Transverse colon (tissue), 4 donors: ENCODE measurements around the gene STK39. TPM values are rescaled to one million over a fixed set of nuclear protein-coding genes. Genes with fewer than 3 reads are reported as not detected.

ENCODE experiments used
- DNase-seq: peaks from one replicate; pipeline ENCODE4 v3.0.0-alpha.2; 2019
- H3K27ac ChIP-seq, 4 donors: fragments of 200-600 bp; sonication (generic); 2 replicates each; pipeline ENCODE4 v1.5.1; 2016 to 2018; ENCODE audit warnings: inconsistent platforms in 4 of 4
- H3K27me3 ChIP-seq: fragments of 200-600 bp; sonication (generic); 2 replicates; pipeline ENCODE4 v1.5.1; 2017; ENCODE audit warnings: inconsistent platforms
- H3K36me3 ChIP-seq, 4 donors: fragments of 200-600 bp; sonication (generic); 2 replicates each; pipeline ENCODE4 v1.5.1; 2017 to 2019; ENCODE audit warnings: inconsistent platforms in 4 of 4
- H3K4me1 ChIP-seq, 4 donors: fragments of 200-600 bp; sonication (generic); 2 replicates each; pipeline ENCODE4 v1.5.1; 2017 to 2020; ENCODE audit warnings: inconsistent platforms in 4 of 4
- H3K4me3 ChIP-seq, 4 donors: fragments of 200-600 bp; sonication (generic); 1 replicate in 1 of 4; 2 replicates in 3 of 4; pipeline versions ENCODE4 v1.5.1 to v1.6.1; 2017 to 2019; ENCODE audit warnings: inconsistent platforms in 4 of 4
- H3K9me3 ChIP-seq, 2 donors: fragments of 200-600 bp; sonication (generic); 2 replicates each; pipeline ENCODE4 v1.5.1; 2017 to 2019; ENCODE audit warnings: inconsistent platforms in 2 of 2
- EP300 ChIP-seq: sonication (generic); formaldehyde crosslinking; IDR thresholded peaks from one replicate; pipeline ENCODE4 v1.6.1; 2017; ENCODE audit warnings: antibody characterized with exemption, low read depth
- POLR2A ChIP-seq: fragments of 450-650 bp; IDR thresholded peaks from one replicate; pipeline ENCODE4 v1.6.1; 2016; ENCODE audit warnings: antibody characterized with exemption, mild to moderate bottlenecking, moderate library complexity
- POLR2AphosphoS5 ChIP-seq, 3 donors: sonication (generic); formaldehyde crosslinking; IDR thresholded peaks; one replicate each; pipeline ENCODE4 v1.6.1; 2016; ENCODE audit warnings: antibody characterized with exemption in 3 of 3
- whole genome bisulfite sequencing, 2 donors: methylation state at CpG; one replicate each; pipeline ENCODE4 v1.1.5; 2018; ENCODE audit warnings: low coverage in 1 of 2; 5-methylcytosine and 5-hydroxymethylcytosine counted together
- in situ Hi-C, 4 donors: fragments of 200-750 bp; cut with MboI; loops; one replicate each; pipeline versions ENCODE4 v1.15.0 to v1.15.1; 2017; ENCODE audit warnings: low sequenced_read_pairs in 3 of 4, low pct_ligation_motif_present in 1 of 4, low pct_unique_long_range_greater_than_20kb in 1 of 4
- intact Hi-C: fragments of 100-400 bp; cut with DNase I; formaldehyde crosslinking; loops from one replicate; pipeline ENCODE4 v1.15.1; 2023; ENCODE audit warnings: low total_unique reads
- total RNA-seq, 4 donors: library from RNA; depleted of rRNA; stranded (reverse); fragments of >200 nt; gene quantifications; one replicate each; pipeline ENCODE4 v1.1.0, GENCODE V29; 2016
- TF ChIP-seq, protein P1 (sequence below), 5 experiments: fragments of 200-600 bp in 3 of 5; fragments of 450-650 bp in 2 of 5; sonication (generic) in 3 of 5; IDR thresholded peaks; 1 replicate in 2 of 5; 2 replicates in 3 of 5; pipeline ENCODE4 v1.5.1; 2016 to 2017; ENCODE audit warnings: antibody characterized with exemption in 5 of 5, inconsistent platforms in 3 of 5, mild to moderate bottlenecking in 2 of 5, moderate library complexity in 1 of 5

STK39 gene
- total RNA-seq, 4 donors from 2014 or later = 30.6 to 46.1 (median 36.7) TPM

DNA sequence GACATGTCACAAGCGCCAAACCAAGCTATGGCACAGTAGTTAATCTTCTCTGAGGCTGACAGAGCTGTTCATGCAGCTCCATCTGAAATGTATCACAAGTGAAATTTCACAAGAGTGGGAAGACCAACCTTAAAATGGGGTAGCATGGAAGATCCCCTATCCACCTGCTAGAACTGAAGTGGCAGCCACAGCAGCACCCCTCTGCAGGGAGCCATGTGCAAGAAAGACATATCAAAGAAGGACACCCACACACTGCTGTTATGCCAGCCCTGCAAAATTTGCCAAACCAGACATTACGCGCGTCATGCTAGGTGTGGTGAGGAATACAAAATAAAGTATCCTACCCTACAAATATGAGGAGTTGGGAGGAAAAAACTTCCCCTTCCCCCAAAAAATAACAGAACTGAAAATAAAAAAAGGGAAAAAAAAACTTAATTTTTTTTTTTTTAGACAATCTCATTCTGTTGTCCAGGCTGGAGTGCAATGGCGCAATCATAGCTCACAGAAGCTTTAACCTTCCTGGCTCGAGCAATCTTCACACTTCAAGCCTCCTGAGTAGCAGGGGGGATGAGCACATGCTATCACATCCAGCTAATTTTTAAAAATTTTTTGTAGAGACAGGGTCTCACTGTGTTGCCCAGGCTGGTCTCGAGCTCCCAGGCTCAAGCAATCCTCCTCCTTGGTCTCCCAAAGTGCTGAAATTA is 76.2 kb downstream of the STK39 start:
- Histone ChIP-seq H3K4me1 (no peaks in the 10 kb centered on the region), H3K9me3 (no peaks in the 10 kb centered on the region), H3K27me3 (no peaks in the 10 kb centered on the region), H3K36me3 (no peaks in the 10 kb centered on the region), H3K4me3 (no peak overlapping the region), H3K27ac (no peak overlapping the region)
- no peak for TF ChIP-seq POLR2A
- TF ChIP-seq, protein P1, sequence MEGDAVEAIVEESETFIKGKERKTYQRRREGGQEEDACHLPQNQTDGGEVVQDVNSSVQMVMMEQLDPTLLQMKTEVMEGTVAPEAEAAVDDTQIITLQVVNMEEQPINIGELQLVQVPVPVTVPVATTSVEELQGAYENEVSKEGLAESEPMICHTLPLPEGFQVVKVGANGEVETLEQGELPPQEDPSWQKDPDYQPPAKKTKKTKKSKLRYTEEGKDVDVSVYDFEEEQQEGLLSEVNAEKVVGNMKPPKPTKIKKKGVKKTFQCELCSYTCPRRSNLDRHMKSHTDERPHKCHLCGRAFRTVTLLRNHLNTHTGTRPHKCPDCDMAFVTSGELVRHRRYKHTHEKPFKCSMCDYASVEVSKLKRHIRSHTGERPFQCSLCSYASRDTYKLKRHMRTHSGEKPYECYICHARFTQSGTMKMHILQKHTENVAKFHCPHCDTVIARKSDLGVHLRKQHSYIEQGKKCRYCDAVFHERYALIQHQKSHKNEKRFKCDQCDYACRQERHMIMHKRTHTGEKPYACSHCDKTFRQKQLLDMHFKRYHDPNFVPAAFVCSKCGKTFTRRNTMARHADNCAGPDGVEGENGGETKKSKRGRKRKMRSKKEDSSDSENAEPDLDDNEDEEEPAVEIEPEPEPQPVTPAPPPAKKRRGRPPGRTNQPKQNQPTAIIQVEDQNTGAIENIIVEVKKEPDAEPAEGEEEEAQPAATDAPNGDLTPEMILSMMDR (IDR thresholded peaks at IDR 0.05) = no peak
- TF ChIP-seq EP300 = no peak
- no peak for TF ChIP-seq POLR2AphosphoS5 (IDR thresholded peaks at IDR 0.05)
- 87 to 100% methylated on average over 6 to 7 of the region's 7 CpGs for WGBS, 2 donors
- intact Hi-C loops (no loop called here), in situ Hi-C loops (no loop called here)
- DNase-seq = no peak

DNA sequence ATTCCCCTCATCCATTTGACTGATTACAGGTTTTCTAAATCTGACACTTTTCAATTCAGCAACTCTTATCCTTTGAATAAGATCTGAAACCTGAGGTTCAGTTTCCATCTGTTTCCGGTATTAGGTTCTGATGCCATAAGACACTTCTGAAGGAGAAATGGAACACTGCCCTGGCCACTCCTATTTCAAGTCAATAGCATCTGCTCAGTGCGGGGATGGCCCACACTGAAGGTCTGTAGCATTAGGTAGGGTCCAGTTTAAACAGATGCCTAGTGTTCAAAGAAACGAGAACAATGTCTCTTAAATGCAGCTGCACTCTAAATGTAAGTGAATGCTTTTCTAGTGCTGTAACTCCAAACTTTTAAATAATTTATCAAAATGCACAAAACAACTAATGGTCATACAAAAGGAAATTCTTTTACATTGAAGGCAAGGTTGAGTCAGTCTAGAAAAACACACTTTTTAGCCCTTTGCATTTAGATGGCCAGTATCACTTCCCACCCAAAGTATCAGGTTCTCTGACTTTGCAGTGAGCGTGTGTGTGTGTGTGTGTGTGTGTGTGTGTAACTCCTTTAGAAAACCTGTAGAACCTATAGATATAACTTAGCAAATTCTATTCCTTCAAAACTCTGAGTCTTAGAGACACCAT is 78.2 kb downstream of the STK39 start:
- in situ Hi-C loops = loop anchor here in 1 of 4 donors (10.0 kb wide), 1 partner anchor 166 kb away; no protein-coding TSS in a partner anchor
- Histone ChIP-seq H3K9me3 (no peaks in the 10 kb centered on the region), H3K27me3 (no peaks in the 10 kb centered on the region), H3K4me1 (no peaks in the 10 kb centered on the region), H3K27ac (no peak overlapping the region), H3K36me3 (no peaks in the 10 kb centered on the region), H3K4me3 (no peak overlapping the region)
- WGBS, 2 donors = 77 to 91% methylated on average over 4 of the region's 4 CpGs
- intact Hi-C loops = no loop called here
- TF ChIP-seq POLR2A (no peak), EP300 (no peak), POLR2AphosphoS5 (IDR thresholded peaks at IDR 0.05) (no peak)
- TF ChIP-seq, protein P1 (IDR thresholded peaks at IDR 0.05) = no peak
- no peak for DNase-seq

- Histone ChIP-seq H3K4me3 (no peak overlapping the region), H3K27me3 (no peaks in the 10 kb centered on the region), H3K4me1 (no peaks in the 10 kb centered on the region), H3K36me3 (no peaks in the 10 kb centered on the region), H3K9me3 (no peaks in the 10 kb centered on the region), H3K27ac (no peak overlapping the region)
- WGBS, 2 donors = 92 to 100% methylated on average over 4 of the region's 4 CpGs
- TF ChIP-seq POLR2AphosphoS5 (IDR thresholded peaks at IDR 0.05) (no peak), POLR2A (no peak)
- TF ChIP-seq, protein P1 (IDR thresholded peaks at IDR 0.05) = no peak
- DNase-seq = no peak
- in situ Hi-C loops (loop anchor here in 1 of 4 donors (10.0 kb wide), 1 partner anchor 167 kb away; no protein-coding TSS in a partner anchor), intact Hi-C loops (no loop called here)
These were observed 79.7 kb downstream of the STK39 start for GRCh38 chr2:168167511-168168263.

DNA sequence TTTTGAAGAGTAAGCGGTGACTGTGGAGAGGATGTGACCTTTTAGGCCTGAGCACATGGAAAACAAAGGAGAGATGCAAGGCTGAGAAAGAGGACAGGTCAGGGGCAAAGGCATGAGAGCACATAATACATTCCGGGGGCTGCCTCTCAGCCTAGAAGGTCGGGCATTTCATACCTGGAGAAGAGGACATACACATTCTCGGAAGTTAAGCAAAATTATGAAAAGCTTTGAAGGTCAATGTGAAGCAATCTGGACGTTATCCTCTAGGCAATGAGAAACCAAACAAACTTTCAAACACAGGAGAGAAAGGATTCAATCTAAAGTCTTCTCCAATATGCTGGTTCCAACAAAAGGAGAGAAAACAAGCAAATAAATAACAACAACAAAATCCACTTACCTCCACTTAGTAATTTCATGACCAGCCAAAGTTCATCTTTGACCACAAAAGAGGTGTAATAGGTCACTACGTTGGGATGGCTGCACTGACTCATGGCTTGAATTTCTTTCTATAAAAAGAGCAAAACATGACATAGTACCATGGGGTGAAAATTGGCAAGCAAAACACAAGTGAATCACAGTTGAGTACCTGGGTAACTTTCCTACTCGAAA is 80.4 kb downstream of the STK39 start:
- Histone ChIP-seq H3K36me3 (no peaks in the 10 kb centered on the region), H3K9me3 (no peaks in the 10 kb centered on the region), H3K27me3 (no peaks in the 10 kb centered on the region), H3K27ac (no peak overlapping the region), H3K4me1 (no peaks in the 10 kb centered on the region), H3K4me3 (no peak overlapping the region)
- WGBS, 2 donors = 73 to 88% methylated on average over 7 of the region's 7 CpGs
- in situ Hi-C loops (loop anchor here in 1 of 4 donors (10.0 kb wide), 1 partner anchor 168 kb away; no protein-coding TSS in a partner anchor), intact Hi-C loops (no loop called here)
- TF ChIP-seq, protein P1 (IDR thresholded peaks at IDR 0.05) = no peak
- TF ChIP-seq POLR2A (no peak), EP300 (no peak), POLR2AphosphoS5 (IDR thresholded peaks at IDR 0.05) (no peak)
- DNase-seq = no peak
